ENCODE measurements around the gene ACTG1.
A peak's percentile ranks its signal among the peaks of the same experiment; 100 is the strongest.

The ACTG1 gene

GRCh38 chr17:81494626-81495377, 17.8 kb downstream of the ACTG1 start:
- no peak for DNase-seq (ENCODE audit: low read depth)

- no peak for DNase-seq (ENCODE audit: low read depth)
Measured at GRCh38 chr17:81493198-81494038, 19.2 kb downstream of the ACTG1 start.

- no peak for DNase-seq (ENCODE audit: low read depth)
Measured at GRCh38 chr17:81492706-81493105, 19.9 kb downstream of the ACTG1 start.

- no peak for DNase-seq (ENCODE audit: low read depth)
Measured at GRCh38 chr17:81492202-81492601, 20.4 kb downstream of the ACTG1 start.

- DNase-seq (ENCODE audit: low read depth), result no peak
Measured at GRCh38 chr17:81491761-81492160, 20.8 kb downstream of the ACTG1 start.

- no peak for DNase-seq (ENCODE audit: low read depth)
Measured at GRCh38 chr17:81491181-81491581, 21.4 kb downstream of the ACTG1 start.

- DNase-seq (ENCODE audit: low read depth), result no peak
Measured at GRCh38 chr17:81489998-81490992, 22.3 kb downstream of the ACTG1 start.

GRCh38 chr17:81489012-81489997, 23.3 kb downstream of the ACTG1 start:
- no peak for DNase-seq (ENCODE audit: low read depth)

GRCh38 chr17:81488276-81488860, 24.2 kb downstream of the ACTG1 start:
- DNase-seq (ENCODE audit: low read depth), result no peak

GRCh38 chr17:81487487-81488275, 24.9 kb downstream of the ACTG1 start:
- DNase-seq (ENCODE audit: low read depth), result peak; percentile 76

GRCh38 chr17:81487089-81487486, 25.5 kb downstream of the ACTG1 start:
- DNase-seq (ENCODE audit: low read depth), result no peak

- no peak for DNase-seq (ENCODE audit: low read depth)
Measured at GRCh38 chr17:81486199-81486810, 26.3 kb downstream of the ACTG1 start.

GRCh38 chr17:81484195-81484979, 28.2 kb downstream of the ACTG1 start:
- DNase-seq (ENCODE audit: low read depth), result peak; percentile 83

- DNase-seq (ENCODE audit: low read depth), result no peak
Measured at GRCh38 chr17:81483862-81484194, 28.8 kb downstream of the ACTG1 start.

- DNase-seq (ENCODE audit: low read depth), result no peak
Measured at GRCh38 chr17:81483085-81483861, 29.3 kb downstream of the ACTG1 start.

GRCh38 chr17:81482673-81483072, 29.9 kb downstream of the ACTG1 start:
- DNase-seq (ENCODE audit: low read depth), result no peak

- no peak for DNase-seq (ENCODE audit: low read depth)
Measured at GRCh38 chr17:81481815-81482505, 30.6 kb downstream of the ACTG1 start.
